Nephron (organoid): Measurements from ENCODE around the gene CHAC1.

ENCODE experiments used
- H3K27ac Mint-ChIP-seq, 3 experiments: 2 replicates each; pipeline ENCODE4 v1.8.0; 2020; ENCODE audit warnings: mixed read lengths in 3 of 3, mild to moderate bottlenecking in 2 of 3, moderate library complexity in 1 of 3
- H3K27me3 Mint-ChIP-seq: 2 replicates; pipeline ENCODE4 v1.8.0; 2021; ENCODE audit warnings: low read depth, mild to moderate bottlenecking, moderate library complexity, mixed read lengths
- H3K36me3 Mint-ChIP-seq: 2 replicates; pipeline ENCODE4 v1.8.0; 2020; ENCODE audit warnings: low read depth, mixed read lengths
- H3K4me1 Mint-ChIP-seq: 2 replicates; pipeline ENCODE4 v1.8.0; 2020; ENCODE audit warnings: mixed read lengths
- H3K4me3 Mint-ChIP-seq, 3 experiments: 2 replicates each; pipeline ENCODE4 v1.8.0; 2020; ENCODE audit warnings: mild to moderate bottlenecking in 3 of 3, mixed read lengths in 3 of 3, moderate library complexity in 2 of 3
- H3K9me3 Mint-ChIP-seq: 2 replicates; pipeline ENCODE4 v1.8.0; 2020; ENCODE audit warnings: mixed read lengths
- TF ChIP-seq, protein P1 (sequence below), 3 experiments: fragments of 200-600 bp; sonication (generic); IDR thresholded peaks; one replicate each; pipeline ENCODE4 v1.5.0; 2021; ENCODE audit warnings: antibody characterized with exemption in 3 of 3; ENCODE audit not compliant: unreplicated experiment in 3 of 3

Gene CHAC1

DNA sequence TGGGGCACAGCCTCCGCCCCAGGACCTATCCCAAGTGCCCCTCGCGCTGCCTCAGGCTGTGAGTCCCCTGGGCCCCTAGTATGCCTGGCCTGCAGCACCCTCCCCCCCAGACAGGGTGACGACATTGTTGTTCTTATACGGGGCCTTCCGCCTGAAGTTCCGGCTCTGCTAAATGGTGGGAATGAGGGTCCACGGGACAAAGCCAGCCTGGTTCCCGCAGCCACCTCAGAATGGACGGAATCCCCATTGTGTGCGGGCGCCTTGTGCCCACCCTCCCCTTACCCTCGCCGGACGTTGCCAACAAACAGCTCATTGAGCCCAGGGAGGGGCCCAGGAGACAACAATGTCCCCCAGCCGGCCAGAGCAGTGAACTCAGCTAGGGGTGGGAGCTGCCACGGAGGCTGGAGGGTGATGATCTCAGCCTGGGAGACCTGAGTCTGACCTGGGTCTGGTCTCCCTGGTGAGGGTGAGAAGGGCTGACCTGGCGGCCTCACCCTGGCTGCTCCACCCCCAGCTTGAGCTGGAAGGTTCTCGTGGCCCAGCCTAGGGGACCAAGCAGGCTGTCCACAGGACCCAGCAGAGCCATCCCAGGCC, 34.4 kb upstream of the CHAC1 start:
- H3K9me3 Mint-ChIP-seq: no peaks in the 10 kb centered on the region
- no peak overlapping the region for H3K27ac Mint-ChIP-seq
- H3K4me3 Mint-ChIP-seq: no peak overlapping the region
- H3K27me3 Mint-ChIP-seq: peaks cover 37% of the 10 kb centered on the region
- H3K4me1 Mint-ChIP-seq: no peaks in the 10 kb centered on the region
- TF ChIP-seq, protein P1, sequence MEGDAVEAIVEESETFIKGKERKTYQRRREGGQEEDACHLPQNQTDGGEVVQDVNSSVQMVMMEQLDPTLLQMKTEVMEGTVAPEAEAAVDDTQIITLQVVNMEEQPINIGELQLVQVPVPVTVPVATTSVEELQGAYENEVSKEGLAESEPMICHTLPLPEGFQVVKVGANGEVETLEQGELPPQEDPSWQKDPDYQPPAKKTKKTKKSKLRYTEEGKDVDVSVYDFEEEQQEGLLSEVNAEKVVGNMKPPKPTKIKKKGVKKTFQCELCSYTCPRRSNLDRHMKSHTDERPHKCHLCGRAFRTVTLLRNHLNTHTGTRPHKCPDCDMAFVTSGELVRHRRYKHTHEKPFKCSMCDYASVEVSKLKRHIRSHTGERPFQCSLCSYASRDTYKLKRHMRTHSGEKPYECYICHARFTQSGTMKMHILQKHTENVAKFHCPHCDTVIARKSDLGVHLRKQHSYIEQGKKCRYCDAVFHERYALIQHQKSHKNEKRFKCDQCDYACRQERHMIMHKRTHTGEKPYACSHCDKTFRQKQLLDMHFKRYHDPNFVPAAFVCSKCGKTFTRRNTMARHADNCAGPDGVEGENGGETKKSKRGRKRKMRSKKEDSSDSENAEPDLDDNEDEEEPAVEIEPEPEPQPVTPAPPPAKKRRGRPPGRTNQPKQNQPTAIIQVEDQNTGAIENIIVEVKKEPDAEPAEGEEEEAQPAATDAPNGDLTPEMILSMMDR (IDR thresholded peaks at IDR 0.05; ENCODE audit: unreplicated experiment in 3 of 3): no peak
- H3K36me3 Mint-ChIP-seq: no peaks in the 10 kb centered on the region

DNA sequence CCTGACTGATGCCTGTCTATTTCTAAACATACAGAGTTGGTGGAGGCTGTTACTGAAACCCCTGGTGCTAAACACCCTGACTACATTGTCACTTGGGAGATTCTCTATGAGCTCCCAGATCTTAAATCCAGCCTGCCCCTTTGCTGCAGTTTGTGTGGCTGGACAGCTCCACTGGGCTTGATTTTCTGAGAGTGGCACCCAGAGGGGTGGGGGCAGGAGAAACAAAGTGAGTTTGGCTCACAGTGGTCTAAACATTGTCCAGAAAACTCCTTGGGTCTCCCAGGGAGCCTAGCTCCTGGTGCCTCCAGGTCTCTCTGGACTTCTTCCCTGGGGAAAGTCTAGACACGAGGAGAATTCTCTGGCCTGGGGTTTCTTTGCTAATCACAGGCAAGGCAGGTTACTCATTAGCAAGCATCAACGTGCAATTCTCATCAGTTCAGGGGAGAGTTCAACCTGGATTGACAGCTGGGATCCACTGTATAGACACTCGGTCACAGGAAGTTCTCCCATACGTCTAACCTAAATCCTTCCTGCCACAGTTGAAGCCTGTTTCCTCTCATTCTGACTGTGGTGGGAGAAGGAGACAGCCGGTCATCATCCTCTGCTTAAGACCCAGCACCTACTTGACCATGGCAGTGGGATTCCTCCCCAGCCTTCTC, 31.2 kb upstream of the CHAC1 start:
- H3K36me3 Mint-ChIP-seq: no peaks in the 10 kb centered on the region
- H3K27me3 Mint-ChIP-seq: peaks cover 63% of the 10 kb centered on the region
- TF ChIP-seq, protein P1 (IDR thresholded peaks at IDR 0.05; ENCODE audit: unreplicated experiment in 3 of 3): no peak
- H3K9me3 Mint-ChIP-seq: no peaks in the 10 kb centered on the region
- H3K4me1 Mint-ChIP-seq: peaks cover 11% of the 10 kb centered on the region
- H3K4me3 Mint-ChIP-seq: no peak overlapping the region
- no peak overlapping the region for H3K27ac Mint-ChIP-seq

DNA sequence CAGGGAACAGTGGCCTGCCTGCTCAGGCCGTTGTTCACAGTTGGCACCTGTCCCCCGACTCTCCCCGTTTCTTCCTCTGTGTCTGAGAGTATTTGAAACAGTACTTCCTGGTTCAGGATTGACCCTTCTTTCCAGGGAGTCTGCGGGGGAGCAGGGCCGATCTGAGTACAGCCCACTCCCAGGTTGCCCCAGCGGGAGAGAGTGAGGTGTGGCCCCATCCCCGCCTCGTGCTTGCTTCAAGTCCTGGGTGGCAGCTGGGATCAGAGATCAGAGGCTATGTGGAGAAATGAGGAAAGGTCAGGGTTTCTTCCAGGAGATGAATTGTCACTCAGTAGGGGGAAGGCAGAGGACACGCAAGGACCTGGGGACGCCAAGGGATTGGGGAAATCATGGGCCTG, 30.7 kb upstream of the CHAC1 start:
- peaks cover 65% of the 10 kb centered on the region for H3K27me3 Mint-ChIP-seq
- H3K36me3 Mint-ChIP-seq: no peaks in the 10 kb centered on the region
- peaks cover 14% of the 10 kb centered on the region for H3K4me1 Mint-ChIP-seq
- H3K9me3 Mint-ChIP-seq: no peaks in the 10 kb centered on the region
- no peak overlapping the region for H3K27ac Mint-ChIP-seq
- H3K4me3 Mint-ChIP-seq: no peak overlapping the region
- TF ChIP-seq, protein P1 (IDR thresholded peaks at IDR 0.05; ENCODE audit: unreplicated experiment in 3 of 3): no peak

DNA sequence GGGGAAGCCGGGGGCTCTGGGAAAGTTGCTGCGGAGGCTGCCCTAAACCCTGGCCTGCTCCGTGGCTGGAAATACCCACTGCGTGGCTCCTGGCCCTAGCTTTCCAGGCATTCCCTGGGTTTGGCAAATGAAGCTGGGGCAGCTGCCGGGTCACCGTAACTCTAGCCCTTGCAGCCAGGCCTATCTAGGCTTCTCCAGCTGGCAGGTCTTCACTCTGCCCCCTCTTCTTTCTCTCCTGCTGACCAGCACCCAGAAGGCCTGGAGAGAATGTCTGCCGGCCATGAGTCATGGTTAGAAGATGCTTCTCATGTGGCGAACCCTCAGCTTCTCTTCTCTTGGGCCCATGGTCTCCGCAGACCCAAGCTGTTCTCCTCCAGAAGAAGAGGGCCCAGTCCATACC, 29.7 kb upstream of the CHAC1 start:
- no peak overlapping the region for H3K27ac Mint-ChIP-seq
- peaks cover 14% of the 10 kb centered on the region for H3K4me1 Mint-ChIP-seq
- H3K9me3 Mint-ChIP-seq: no peaks in the 10 kb centered on the region
- H3K36me3 Mint-ChIP-seq: no peaks in the 10 kb centered on the region
- H3K27me3 Mint-ChIP-seq: peaks cover 70% of the 10 kb centered on the region
- TF ChIP-seq, protein P1 (IDR thresholded peaks at IDR 0.05; ENCODE audit: unreplicated experiment in 3 of 3): no peak
- no peak overlapping the region for H3K4me3 Mint-ChIP-seq

DNA sequence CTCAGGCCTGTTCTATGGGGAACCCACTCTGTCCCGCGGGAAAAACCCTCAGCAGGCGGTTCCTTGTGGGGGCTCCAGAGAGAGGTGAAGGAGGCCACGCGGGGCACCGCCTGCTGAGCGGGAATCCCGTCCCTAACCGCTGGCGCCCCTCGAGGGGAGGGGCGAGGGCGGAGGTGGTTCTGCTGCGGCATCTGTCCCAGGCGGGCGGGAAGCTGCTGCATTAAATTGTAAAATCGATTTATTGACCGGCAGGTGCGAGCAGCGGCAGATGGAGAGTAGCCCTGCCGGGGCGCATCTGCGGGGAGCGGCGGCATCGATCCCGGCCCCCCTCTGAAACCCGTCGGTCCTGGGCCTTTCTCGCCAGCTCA, 27.8 kb upstream of the CHAC1 start:
- Mint-ChIP-seq H3K27ac (no peak overlapping the region), H3K27me3 (peaks cover 89% of the 10 kb centered on the region), H3K4me1 (peaks cover 26% of the 10 kb centered on the region), H3K4me3 (peak overlapping the region in 2 of 3 experiments; percentile 33 to 48), H3K36me3 (no peaks in the 10 kb centered on the region), H3K9me3 (no peaks in the 10 kb centered on the region)
- TF ChIP-seq, protein P1 (IDR thresholded peaks at IDR 0.05; ENCODE audit: unreplicated experiment in 3 of 3): no peak
